ENCODE measurements around the gene USP21.
"Not testable (repeated sequence)": the region's sequence is repeated elsewhere in the genome, so short reads cannot be mapped to it uniquely, and the experiment has no call there.

USP21 gene

DNA sequence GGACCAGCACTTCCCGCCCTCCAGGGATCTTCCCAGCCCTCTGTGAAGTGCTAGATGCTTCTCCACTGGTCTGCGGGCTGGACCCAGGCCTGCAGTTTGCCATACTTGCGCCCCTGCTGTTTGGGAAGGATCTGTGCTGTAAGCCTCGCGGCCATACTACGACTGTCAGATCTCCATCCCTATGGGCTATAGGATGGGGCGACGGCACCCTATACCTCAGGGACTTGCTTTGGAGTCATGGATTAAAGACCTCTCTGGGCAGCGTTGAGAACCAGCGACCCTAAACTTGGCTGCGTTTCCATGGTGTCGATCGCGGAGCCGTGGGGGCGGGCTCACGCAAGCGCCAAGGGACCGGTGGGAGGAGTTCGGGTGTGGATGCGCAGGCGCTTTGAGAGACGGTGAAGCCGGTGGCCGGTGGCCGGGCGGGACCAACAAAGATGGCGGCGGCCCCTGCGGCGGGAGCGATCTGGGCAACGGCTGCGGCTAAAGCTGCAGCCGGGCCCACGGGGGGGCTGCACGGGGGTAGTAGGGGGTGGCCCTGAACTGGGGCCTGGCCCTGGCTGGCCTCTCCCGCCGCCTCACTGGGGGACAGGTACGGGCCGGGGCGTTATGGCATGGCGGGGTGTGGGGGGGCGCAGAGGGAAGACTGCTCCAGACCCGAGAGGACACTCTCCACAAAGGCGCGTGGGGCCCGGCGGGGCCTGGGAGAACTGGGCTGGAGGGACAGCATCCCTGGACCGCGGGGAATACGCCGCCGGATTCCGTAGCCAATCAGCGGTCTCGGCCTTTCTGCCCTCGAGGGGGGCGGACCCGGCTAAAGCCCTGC, at the start of gene USP21:
Gene USP21 (plus strand): TSS at position 414 of the 826 bp plus-strand sequence. CDS start 1,141 bp downstream, outside the sequence.
- DNase-seq = peak; percentile 38

GRCh38 chr1:161111117-161111516, 48.2 kb upstream of the USP21 start:
- DNase-seq = no peak

DNA sequence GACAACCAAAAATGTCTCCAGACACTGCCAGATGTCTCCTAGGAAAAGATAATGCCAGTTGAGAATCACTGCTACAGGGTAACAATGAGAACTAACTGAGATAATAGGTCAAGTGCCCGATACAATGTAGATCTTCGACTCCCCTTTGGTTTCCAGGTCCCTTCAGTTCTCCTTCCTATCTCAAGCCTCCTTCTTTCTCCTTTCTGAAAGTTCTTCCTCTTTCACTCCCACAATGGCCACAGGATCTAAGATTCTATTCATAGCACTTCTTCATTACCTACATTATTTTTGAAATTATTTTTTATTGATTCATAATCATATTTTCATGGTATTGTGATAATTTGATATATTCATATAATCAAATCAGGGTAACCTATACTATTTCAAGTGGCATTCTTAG, 47.8 kb upstream of the USP21 start:
- DNase-seq = no peak

DNA sequence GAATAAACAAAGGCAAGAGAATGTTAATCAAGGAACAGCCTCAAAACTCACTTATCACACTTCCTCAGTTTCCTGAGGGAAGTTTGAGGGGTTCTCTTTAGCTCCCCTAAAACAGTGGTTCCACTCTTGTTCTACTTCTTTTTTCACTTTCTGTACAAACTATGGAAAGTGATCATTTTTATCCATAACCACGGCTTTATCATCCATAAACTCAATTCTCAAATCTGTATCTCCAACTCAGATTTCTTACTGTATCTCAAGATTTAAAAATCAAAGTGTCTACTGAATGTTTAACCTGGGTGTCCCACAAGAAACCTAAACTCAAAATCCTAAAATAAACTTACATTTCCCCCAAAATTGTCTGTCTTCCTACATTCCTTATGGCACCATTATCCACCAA, 45.4 kb upstream of the USP21 start:
- no peak for DNase-seq

- DNase-seq = no peak
Measured at GRCh38 chr1:161114556-161114955, 44.7 kb upstream of the USP21 start.

DNA sequence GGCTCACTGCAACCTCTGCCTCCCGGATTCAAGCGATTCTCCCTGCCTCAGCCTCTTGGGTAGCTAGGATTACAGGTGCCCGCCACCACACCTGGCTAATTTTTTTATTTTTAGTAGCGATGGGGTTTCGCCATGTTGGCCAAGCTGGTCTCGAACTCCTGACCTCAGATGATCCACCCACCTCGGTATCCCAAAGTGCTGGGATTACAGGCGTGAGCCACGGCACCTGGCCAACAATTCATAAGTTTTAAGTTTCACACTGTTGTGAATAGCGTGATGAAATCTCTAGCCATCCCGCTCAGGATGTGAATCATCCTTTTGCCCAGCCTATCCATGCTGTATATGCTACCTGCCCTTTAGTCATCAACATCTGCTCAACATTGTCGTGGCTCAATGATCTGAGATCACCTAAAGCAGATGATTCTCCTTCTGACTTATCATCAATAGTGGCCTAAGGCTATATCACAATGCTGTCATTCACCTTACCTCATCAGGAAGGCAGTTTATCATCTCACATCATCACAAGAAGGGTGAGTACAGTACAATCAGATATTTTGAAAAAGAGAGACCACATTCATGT, 44.1 kb upstream of the USP21 start:
- DNase-seq = no peak

DNA sequence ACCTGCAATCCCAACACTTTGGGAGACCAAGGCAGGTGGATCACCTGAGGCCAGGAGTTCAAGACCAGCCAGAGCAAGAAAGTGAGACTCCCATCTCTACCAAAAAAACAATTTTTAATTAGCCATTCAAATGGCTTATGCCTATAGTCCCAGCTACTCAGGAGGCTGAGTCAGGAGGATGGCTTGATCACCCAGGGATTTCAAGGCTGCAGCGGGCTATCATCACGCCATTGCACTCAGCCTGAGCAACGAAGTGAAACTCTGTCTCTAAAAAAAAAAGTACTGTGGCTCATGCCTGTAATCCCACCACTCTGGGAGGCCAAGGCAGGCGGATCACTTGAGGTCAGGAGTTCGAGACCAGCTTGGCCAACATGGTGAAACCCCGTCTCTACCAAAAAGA, 43.3 kb upstream of the USP21 start:
- not testable (repeated sequence) for DNase-seq

DNA sequence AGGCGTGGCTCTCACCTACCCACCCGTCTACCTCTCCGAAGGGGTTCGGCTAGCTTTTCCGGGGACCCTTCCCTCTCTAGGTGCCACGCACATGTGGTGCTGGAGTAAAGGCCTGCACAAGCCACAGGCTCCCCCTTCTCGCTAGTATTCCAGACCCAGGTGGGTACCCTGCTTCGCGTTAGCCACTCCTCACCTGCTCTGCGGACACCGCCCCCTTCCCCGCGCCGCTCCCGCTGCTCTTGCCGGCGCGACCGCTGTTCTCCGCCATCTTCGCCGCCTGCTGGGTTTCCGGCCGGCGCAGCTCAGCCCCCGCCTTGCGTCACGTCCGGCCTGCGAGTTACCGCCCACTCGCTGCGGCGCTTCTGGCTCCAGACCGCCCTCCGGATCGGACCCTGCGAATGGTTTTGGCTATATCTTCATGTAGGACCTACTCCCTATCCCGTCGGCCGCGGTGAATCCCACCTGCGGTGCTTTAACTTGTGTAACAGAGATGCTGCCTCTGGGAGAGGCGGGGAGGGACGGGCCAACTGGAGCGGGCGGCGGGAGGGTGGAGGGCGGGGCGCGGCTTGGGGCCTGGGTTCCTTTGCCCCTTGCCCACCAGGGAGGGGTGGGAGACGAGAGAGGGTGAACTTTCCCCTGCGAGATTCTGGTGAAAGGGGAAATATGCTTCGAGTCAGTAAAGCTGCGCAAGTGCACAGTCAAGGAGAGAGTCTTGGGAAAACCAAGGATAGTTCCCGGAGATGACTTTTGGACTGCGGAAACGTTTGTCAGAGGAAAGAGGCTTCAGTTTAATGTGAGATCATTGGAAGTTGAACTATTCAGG, 41.3 kb upstream of the USP21 start, which contains the start of the genes NIT1 and PFDN2:
Gene NIT1 (plus strand): TSS at position 347 of the 823 bp plus-strand sequence. CDS start 72 bp downstream, at position 419.
Gene PFDN2 (minus strand): TSS at position 279 of the 823 bp plus-strand sequence. CDS start 11 bp downstream, at position 268.
- DNase-seq = peak; percentile 19

DNA sequence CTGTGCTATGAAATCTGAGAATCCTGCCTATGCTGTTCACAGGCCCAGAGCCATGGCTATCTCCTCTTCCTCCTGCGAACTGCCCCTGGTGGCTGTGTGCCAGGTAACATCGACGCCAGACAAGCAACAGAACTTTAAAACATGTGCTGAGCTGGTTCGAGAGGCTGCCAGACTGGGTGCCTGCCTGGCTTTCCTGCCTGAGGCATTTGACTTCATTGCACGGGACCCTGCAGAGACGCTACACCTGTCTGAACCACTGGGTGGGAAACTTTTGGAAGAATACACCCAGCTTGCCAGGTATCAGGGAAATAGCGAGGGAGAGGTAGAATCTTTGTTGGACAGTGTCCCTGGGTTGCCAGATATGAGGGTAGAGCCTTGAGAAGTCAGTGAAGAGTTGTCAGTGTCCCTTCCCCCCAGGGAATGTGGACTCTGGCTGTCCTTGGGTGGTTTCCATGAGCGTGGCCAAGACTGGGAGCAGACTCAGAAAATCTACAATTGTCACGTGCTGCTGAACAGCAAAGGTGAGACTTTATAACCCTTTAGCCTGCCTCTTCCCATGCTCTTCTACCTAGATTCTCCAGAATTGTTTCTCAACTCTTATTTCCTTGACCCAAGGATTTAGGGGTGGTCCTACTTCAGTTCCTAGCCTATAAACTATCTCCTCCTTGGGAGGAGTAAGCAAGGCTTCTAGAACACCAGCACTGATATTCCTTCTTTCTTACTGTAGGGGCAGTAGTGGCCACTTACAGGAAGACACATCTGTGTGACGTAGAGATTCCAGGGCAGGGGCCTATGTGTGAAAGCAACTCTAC, 40.0 kb upstream of the USP21 start:
- no peak for DNase-seq

GRCh38 chr1:161121042-161121650, 38.2 kb upstream of the USP21 start:
- DNase-seq = no peak

DNA sequence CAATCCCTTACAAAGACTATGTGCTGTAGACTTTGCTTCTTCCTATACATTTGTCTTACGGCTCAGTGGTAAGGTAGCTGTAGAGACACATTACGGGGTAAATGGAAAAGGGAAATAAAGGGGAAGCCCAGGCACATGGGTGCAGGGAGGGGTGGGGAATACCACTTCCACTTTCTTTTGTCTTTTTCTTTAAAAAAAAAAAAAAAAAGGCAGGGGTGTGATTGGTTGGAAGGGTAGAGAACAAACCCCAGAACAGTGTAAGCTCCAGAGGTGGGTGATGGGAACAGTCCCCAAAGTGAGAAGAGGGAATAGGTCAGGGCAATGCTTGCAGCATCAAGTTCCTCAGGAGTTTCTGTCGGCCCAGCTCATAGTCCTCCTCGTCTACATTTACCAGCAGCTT, 37.5 kb upstream of the USP21 start:
- DNase-seq = no peak

DNA sequence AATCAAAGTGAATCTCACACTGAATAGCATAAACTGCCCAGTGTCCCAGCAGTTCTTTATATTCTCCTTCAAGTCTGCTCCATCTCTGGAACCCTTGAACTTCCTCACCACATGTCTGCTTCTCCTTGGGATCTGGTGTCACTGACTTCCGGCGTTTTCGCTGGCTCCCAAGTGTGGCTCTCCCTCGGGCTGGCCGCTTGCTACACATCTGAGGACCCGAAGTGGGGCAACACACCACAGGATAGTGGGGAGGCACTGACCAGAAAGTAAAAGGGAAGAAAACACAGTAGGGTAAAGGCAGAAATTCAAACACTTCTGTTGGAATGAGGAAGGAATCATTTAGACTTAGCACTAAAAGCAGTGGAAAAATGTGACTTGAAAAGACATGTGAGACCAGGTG, 36.3 kb upstream of the USP21 start:
- no peak for DNase-seq

DNA sequence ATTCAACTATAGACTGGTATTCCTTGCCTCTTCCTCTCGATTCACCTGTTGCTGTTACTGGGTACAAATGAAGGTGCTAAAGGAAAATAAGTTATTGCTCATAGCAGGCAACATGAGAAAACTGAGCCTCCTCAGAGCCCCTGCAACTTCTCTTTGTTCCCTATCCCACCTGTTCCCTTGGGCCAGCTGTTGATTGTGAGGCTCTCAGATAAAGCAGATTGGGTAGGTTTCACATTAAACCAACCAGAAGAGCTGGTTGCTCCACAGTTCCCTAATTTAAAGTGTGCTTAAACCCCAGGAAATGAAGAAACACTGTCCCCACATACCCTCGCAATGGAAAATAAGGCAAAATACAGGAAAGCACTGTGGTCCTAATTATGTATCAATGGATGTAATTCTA, 31.7 kb upstream of the USP21 start:
- DNase-seq = no peak

GRCh38 chr1:161128591-161129420, 30.5 kb upstream of the USP21 start:
- no peak for DNase-seq

- DNase-seq = no peak
Measured at GRCh38 chr1:161130266-161130665, 29.0 kb upstream of the USP21 start.

DNA sequence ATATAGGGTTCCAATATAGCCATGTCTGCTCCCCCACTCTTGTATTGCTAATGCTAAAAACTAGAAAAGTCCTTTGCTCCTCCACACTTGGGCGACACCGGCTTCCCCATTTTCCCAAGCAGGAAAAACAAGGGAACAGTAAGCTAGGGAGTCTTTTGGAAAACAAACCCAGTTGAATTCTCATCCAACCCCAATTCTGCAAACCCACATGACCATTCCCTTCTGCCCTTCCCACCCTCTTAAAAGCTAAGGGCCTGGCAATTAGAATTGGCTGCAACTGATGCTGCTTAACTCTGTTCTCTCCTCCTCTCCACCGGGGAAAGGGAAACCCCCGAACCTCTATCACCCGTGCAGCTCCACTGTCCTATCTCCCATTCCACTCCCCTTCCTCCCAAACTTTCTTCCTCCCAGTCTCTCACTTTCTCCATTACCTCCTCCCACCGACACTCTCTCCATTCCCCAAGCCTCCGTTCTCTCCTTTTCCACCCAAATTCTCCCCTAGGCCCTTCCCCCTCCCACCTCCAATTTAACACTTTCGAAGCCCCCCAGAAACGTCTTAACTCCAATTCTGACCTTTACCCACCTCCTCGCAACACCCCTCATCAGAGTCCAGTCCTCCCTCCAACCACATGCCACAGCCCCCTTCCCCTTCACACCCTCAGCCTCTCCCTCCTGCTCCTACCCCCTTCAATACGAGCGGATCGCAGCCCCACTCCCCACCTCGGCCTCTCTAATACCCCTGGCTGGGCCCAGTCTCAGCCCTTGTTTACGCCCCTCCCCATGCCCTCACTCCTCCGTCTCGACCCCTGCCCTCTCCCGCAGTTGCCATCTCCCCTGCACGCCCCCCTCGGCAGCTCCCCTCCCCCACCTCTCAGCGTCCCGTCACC, 27.5 kb upstream of the USP21 start:
- DNase-seq = no peak

DNA sequence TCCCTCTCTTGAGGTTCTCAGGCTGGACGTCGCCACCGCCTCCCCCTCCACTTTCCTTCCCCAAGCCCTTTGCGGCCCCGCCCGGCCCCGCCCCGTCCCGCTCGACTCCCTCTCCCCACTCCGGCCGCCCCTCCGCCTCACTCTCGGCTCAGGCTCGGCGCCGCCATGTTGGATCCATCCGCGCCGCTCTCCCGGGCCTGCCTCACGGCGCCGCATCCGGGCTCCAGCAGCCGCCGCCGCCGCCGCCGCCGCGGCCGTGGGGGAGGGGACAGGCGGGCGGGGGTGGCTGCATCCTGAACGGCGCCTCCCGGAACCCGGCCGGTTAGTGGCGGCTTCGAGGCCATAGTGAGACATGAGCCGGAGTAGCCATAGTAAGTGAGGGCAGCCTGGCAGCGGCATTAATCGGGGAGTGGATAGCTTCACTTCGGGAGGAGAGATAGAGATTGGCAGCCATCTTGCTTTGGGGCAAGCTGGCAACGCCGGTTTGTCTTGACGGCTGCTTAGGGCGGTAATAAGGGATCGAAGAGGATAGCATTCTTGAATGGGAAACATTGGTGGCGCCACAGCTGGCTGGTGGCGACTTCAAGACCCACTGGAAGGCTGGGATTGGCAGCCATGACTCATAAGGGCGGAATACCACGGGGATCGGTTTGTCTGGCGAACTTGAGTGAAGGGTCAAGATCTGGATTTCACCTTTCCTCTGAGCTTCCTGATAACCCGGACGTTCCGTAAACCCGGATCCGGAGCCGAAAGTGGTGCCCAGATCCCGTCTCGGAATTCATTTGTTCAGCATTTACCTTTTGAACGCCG, 26.7 kb upstream of the USP21 start, which contains the start of gene DEDD:
Gene DEDD (minus strand): TSS at position 258 of the 810 bp plus-strand sequence. CDS start 8,205 bp downstream, outside the sequence.
- DNase-seq = peak; percentile 59

DNA sequence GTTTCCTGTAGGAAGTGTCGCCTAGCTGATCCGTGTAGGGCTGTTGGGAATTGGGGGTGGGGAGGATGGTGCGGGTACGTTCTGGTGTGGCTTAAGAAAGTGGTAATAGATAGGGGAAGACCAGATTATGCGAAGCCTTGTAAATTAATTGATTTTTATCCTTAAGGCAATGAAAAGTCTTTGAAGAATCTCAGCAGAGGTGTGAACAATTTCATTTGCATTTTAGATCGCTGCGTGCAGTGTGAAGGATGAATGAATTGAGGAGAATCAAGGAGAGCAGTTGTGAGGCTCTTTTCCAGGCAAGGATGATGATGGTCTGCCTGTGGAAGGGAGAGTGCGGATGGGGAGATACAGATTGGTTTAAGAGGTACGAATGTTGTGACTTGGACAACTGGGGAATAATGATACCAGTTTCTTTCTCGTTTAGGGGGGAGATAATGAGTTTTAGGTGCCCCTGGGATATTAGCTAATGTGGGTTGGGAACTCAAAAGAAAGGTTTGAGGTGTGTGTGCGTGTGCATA, 26.0 kb upstream of the USP21 start:
- DNase-seq = no peak

- DNase-seq = no peak
Measured at GRCh38 chr1:161137881-161138280, 21.4 kb upstream of the USP21 start.
